ENCODE measurements around the gene ARMC6.

The ARMC6 gene

GRCh38 chr19:19052921-19053320, 19.5 kb downstream of the ARMC6 start:
- DNase-seq (ENCODE audit: low spot score) (no peak), ATAC-seq (ENCODE audit: low read depth) (no peak)
- TF ChIP-seq CTCF (IDR thresholded peaks at IDR 0.05; ENCODE audit: poor library complexity, severe bottlenecking): no peak
- no peaks in the 10 kb centered on the region for H3K27me3 ChIP-seq (ENCODE audit: insufficient read depth, poor library complexity, severe bottlenecking)
- H3K36me3 ChIP-seq (ENCODE audit: low read depth): peaks cover 70% of the 10 kb centered on the region
- H3K4me3 ChIP-seq (ENCODE audit: severe bottlenecking): no peak overlapping the region
- H3K4me1 ChIP-seq (ENCODE audit: insufficient read depth, poor library complexity, severe bottlenecking): no peaks in the 10 kb centered on the region
- H3K27ac ChIP-seq (ENCODE audit: poor library complexity, severe bottlenecking): no peak overlapping the region
- no peaks in the 10 kb centered on the region for H3K9me3 ChIP-seq (ENCODE audit: severe bottlenecking)

- peak; percentile 45 for TF ChIP-seq CTCF (IDR thresholded peaks at IDR 0.05; ENCODE audit: poor library complexity, severe bottlenecking)
- Histone ChIP-seq H3K4me1 (ENCODE audit: insufficient read depth, poor library complexity, severe bottlenecking) (no peaks in the 10 kb centered on the region), H3K27ac (ENCODE audit: poor library complexity, severe bottlenecking) (no peak overlapping the region), H3K9me3 (ENCODE audit: severe bottlenecking) (no peaks in the 10 kb centered on the region), H3K27me3 (ENCODE audit: insufficient read depth, poor library complexity, severe bottlenecking) (no peaks in the 10 kb centered on the region), H3K4me3 (ENCODE audit: severe bottlenecking) (no peak overlapping the region), H3K36me3 (ENCODE audit: low read depth) (peaks cover 71% of the 10 kb centered on the region)
- ATAC-seq (ENCODE audit: low read depth) (no peak), DNase-seq (ENCODE audit: low spot score) (no peak)
These were observed 20.3 kb downstream of the ARMC6 start for GRCh38 chr19:19053508-19054314.

GRCh38 chr19:19054315-19054938, 21.0 kb downstream of the ARMC6 start:
- H3K36me3 ChIP-seq (ENCODE audit: low read depth): peaks cover 66% of the 10 kb centered on the region
- H3K27ac ChIP-seq (ENCODE audit: poor library complexity, severe bottlenecking): no peak overlapping the region
- H3K4me1 ChIP-seq (ENCODE audit: insufficient read depth, poor library complexity, severe bottlenecking): no peaks in the 10 kb centered on the region
- H3K9me3 ChIP-seq (ENCODE audit: severe bottlenecking): no peaks in the 10 kb centered on the region
- no peak for TF ChIP-seq CTCF (IDR thresholded peaks at IDR 0.05; ENCODE audit: poor library complexity, severe bottlenecking)
- ATAC-seq (ENCODE audit: low read depth): no peak
- no peaks in the 10 kb centered on the region for H3K27me3 ChIP-seq (ENCODE audit: insufficient read depth, poor library complexity, severe bottlenecking)
- DNase-seq (ENCODE audit: low spot score): no peak
- no peak overlapping the region for H3K4me3 ChIP-seq (ENCODE audit: severe bottlenecking)

GRCh38 chr19:19054939-19055440, 21.6 kb downstream of the ARMC6 start:
- TF ChIP-seq CTCF (IDR thresholded peaks at IDR 0.05; ENCODE audit: poor library complexity, severe bottlenecking): no peak
- H3K36me3 ChIP-seq (ENCODE audit: low read depth): peaks cover 62% of the 10 kb centered on the region
- no peaks in the 10 kb centered on the region for H3K27me3 ChIP-seq (ENCODE audit: insufficient read depth, poor library complexity, severe bottlenecking)
- no peaks in the 10 kb centered on the region for H3K9me3 ChIP-seq (ENCODE audit: severe bottlenecking)
- no peak overlapping the region for H3K4me3 ChIP-seq (ENCODE audit: severe bottlenecking)
- no peaks in the 10 kb centered on the region for H3K4me1 ChIP-seq (ENCODE audit: insufficient read depth, poor library complexity, severe bottlenecking)
- DNase-seq (ENCODE audit: low spot score): no peak
- no peak overlapping the region for H3K27ac ChIP-seq (ENCODE audit: poor library complexity, severe bottlenecking)
- no peak for ATAC-seq (ENCODE audit: low read depth)

All from RWPE2 (cell line).